ENCODE results near the gene PRR19. TPM values are rescaled to one million over a fixed set of nuclear protein-coding genes. Genes with fewer than 3 reads are reported as not detected.

PRR19 gene
- total RNA-seq, 1 experiment from 2014 or later: not detected

GRCh38 chr19:42352301-42353259 is 50.6 kb downstream of the PRR19 start:
- H3K9me3 ChIP-seq (ENCODE audit: low read length): no peaks in the 10 kb centered on the region
- no peak for TF ChIP-seq EZH2phosphoT487 (IDR thresholded peaks at IDR 0.05; ENCODE audit: borderline replicate concordance, low read length)
- no peak for TF ChIP-seq CTCF (conservative IDR thresholded peaks at IDR 0.05; ENCODE audit: low read depth, low read length)
- TF ChIP-seq EZH2 (IDR thresholded peaks at IDR 0.05; ENCODE audit: low read length, unreplicated experiment): no peak
- H3K36me3 ChIP-seq (ENCODE audit: low read depth, low read length): no peaks in the 10 kb centered on the region
- H3F3A ChIP-seq (ENCODE audit: low read length, unreplicated experiment): no peaks in the 10 kb centered on the region
- no peaks in the 10 kb centered on the region for H3K27me3 ChIP-seq (ENCODE audit: low read length)
- no peak overlapping the region for H3K27ac ChIP-seq (ENCODE audit: low read length)
- H3K4me2 ChIP-seq (ENCODE audit: low read length): no peak overlapping the region
- CTCF ChIA-PET: no interaction called here
- H3K4me3 ChIP-seq (ENCODE audit: low read length): no peak overlapping the region
- H3K9me2 ChIP-seq (replicated peaks; ENCODE audit: low read length): no peaks in the 10 kb centered on the region
- no peak overlapping the region for H2AFZ ChIP-seq (ENCODE audit: low read length)
- H3K4me1 ChIP-seq (ENCODE audit: insufficient read depth, low read length): no peaks in the 10 kb centered on the region
- intact Hi-C loops (cut with micrococcal nuclease): no loop called here
- ATAC-seq: no peak
- H4K20me1 ChIP-seq (ENCODE audit: low read length): no peaks in the 10 kb centered on the region
- H3K9ac ChIP-seq (ENCODE audit: low read length): no peak overlapping the region
- DNase-seq: peak; percentile 1
- POLR2A ChIA-PET (ENCODE audit: unreplicated experiment): no interaction called here
- BruUV-seq (replicated peaks): no TSS peak
- H3K79me2 ChIP-seq (ENCODE audit: low read length): no peaks in the 10 kb centered on the region

GRCh38 chr19:42353341-42354015 is 51.5 kb downstream of the PRR19 start:
- Histone ChIP-seq H3K36me3 (ENCODE audit: low read depth, low read length) (no peaks in the 10 kb centered on the region), H3K4me1 (ENCODE audit: insufficient read depth, low read length) (no peaks in the 10 kb centered on the region), H4K20me1 (ENCODE audit: low read length) (no peaks in the 10 kb centered on the region), H3K4me2 (ENCODE audit: low read length) (no peak overlapping the region), H3K9ac (ENCODE audit: low read length) (no peak overlapping the region), H3K9me3 (ENCODE audit: low read length) (no peaks in the 10 kb centered on the region), H3K79me2 (ENCODE audit: low read length) (no peaks in the 10 kb centered on the region), H3K27ac (ENCODE audit: low read length) (no peak overlapping the region), H2AFZ (ENCODE audit: low read length) (no peak overlapping the region), H3K4me3 (ENCODE audit: low read length) (no peak overlapping the region), H3K27me3 (ENCODE audit: low read length) (no peaks in the 10 kb centered on the region), H3F3A (ENCODE audit: low read length, unreplicated experiment) (no peaks in the 10 kb centered on the region), H3K9me2 (replicated peaks; ENCODE audit: low read length) (no peaks in the 10 kb centered on the region)
- ChIA-PET POLR2A (ENCODE audit: unreplicated experiment) (no interaction called here), CTCF (no interaction called here)
- no TSS peak for BruUV-seq (replicated peaks)
- DNase-seq: no peak
- TF ChIP-seq EZH2phosphoT487 (IDR thresholded peaks at IDR 0.05; ENCODE audit: borderline replicate concordance, low read length): no peak
- TF ChIP-seq EZH2 (IDR thresholded peaks at IDR 0.05; ENCODE audit: low read length, unreplicated experiment): no peak
- TF ChIP-seq CTCF (conservative IDR thresholded peaks at IDR 0.05; ENCODE audit: low read depth, low read length): no peak
- ATAC-seq: no peak
- intact Hi-C loops (cut with micrococcal nuclease): no loop called here

- no TSS peak for BruUV-seq (replicated peaks)
- H3K9me3 ChIP-seq (ENCODE audit: low read length): no peaks in the 10 kb centered on the region
- H3K9me2 ChIP-seq (replicated peaks; ENCODE audit: low read length): no peaks in the 10 kb centered on the region
- H3K27ac ChIP-seq (ENCODE audit: low read length): no peak overlapping the region
- no peak for ATAC-seq
- no peaks in the 10 kb centered on the region for H4K20me1 ChIP-seq (ENCODE audit: low read length)
- H3K79me2 ChIP-seq (ENCODE audit: low read length): no peaks in the 10 kb centered on the region
- H3K4me1 ChIP-seq (ENCODE audit: insufficient read depth, low read length): no peaks in the 10 kb centered on the region
- no peak for DNase-seq
- intact Hi-C loops (cut with micrococcal nuclease): no loop called here
- POLR2A ChIA-PET (ENCODE audit: unreplicated experiment): no interaction called here
- no peak overlapping the region for H2AFZ ChIP-seq (ENCODE audit: low read length)
- no peak overlapping the region for H3K4me3 ChIP-seq (ENCODE audit: low read length)
- H3K4me2 ChIP-seq (ENCODE audit: low read length): no peak overlapping the region
- H3F3A ChIP-seq (ENCODE audit: low read length, unreplicated experiment): no peaks in the 10 kb centered on the region
- H3K36me3 ChIP-seq (ENCODE audit: low read depth, low read length): no peaks in the 10 kb centered on the region
- H3K9ac ChIP-seq (ENCODE audit: low read length): no peak overlapping the region
- CTCF ChIA-PET: no interaction called here
- no peaks in the 10 kb centered on the region for H3K27me3 ChIP-seq (ENCODE audit: low read length)
- TF ChIP-seq EZH2phosphoT487 (IDR thresholded peaks at IDR 0.05; ENCODE audit: borderline replicate concordance, low read length) (no peak), CTCF (conservative IDR thresholded peaks at IDR 0.05; ENCODE audit: low read depth, low read length) (no peak), EZH2 (IDR thresholded peaks at IDR 0.05; ENCODE audit: low read length, unreplicated experiment) (no peak)
Observed at GRCh38 chr19:42355896-42356295, 54.0 kb downstream of the PRR19 start.

Measured in PC-3 (cell line).